Ureter (tissue), 1 donor: Measurements from ENCODE around the gene KLK11. TPM values are rescaled to one million over a fixed set of nuclear protein-coding genes. Genes with fewer than 3 reads are reported as not detected.

Source experiments
- total RNA-seq: library from RNA; stranded (reverse); gene quantifications from one replicate; pipeline ENCODE4 v1.2.4, GENCODE V29; 2023
- donor health status: DM: yes; HTN: yes; CAD: no.

KLK11 gene
- total RNA-seq, 1 donor from 2014 or later, result 1.0 TPM

Other genes starting within 250 kb of the KLK11 start
- not detected for gene ACP4, start 236.2 kb downstream of the KLK11 start, total RNA-seq
- gene KLK1, start 202.8 kb downstream of the KLK11 start, total RNA-seq, result 0.60 TPM
- not detected for gene KLK15, start 193.0 kb downstream of the KLK11 start, total RNA-seq
- not detected for gene KLK3, start 171.7 kb downstream of the KLK11 start, total RNA-seq
- not detected for gene KLK2, start 153.2 kb downstream of the KLK11 start, total RNA-seq
- gene KLK4, start 115.2 kb downstream of the KLK11 start, total RNA-seq, result not detected
- not detected for gene KLK5, start 73.6 kb downstream of the KLK11 start, total RNA-seq
- not detected for gene KLK6, start 57.0 kb downstream of the KLK11 start, total RNA-seq
- not detected for gene KLK7, start 42.7 kb downstream of the KLK11 start, total RNA-seq
- gene KLK8, start 25.0 kb downstream of the KLK11 start, total RNA-seq, result not detected
- gene KLK10, start 6.9 kb downstream of the KLK11 start, total RNA-seq, result 0.29 TPM
- not detected for gene KLK12, start 8.4 kb upstream of the KLK11 start, total RNA-seq
- gene KLK13, start 38.5 kb upstream of the KLK11 start, total RNA-seq, result not detected
- not detected for gene KLK14, start 56.3 kb upstream of the KLK11 start, total RNA-seq
- gene CTU1, start 81.8 kb upstream of the KLK11 start, total RNA-seq, result 5.3 TPM
- gene SIGLEC9, start 98.3 kb upstream of the KLK11 start, total RNA-seq, result 3.2 TPM
- gene SIGLEC7, start 115.7 kb upstream of the KLK11 start, total RNA-seq, result 2.4 TPM
- 4.0 TPM for gene CD33, start 198.5 kb upstream of the KLK11 start, total RNA-seq
- gene SIGLECL1, start 224.5 kb upstream of the KLK11 start, total RNA-seq, result not detected